HG02759 (cell line): ENCODE measurements around the gene GP1BA.

Experiments used
- ATAC-seq: cut with Tn5 transposase; IDR thresholded peaks from one replicate; pipeline ENCODE4 v1.9.1; 2021; ENCODE audit warnings: mild to moderate bottlenecking, moderate library complexity; ENCODE audit not compliant: unreplicated experiment

GP1BA gene

GRCh38 chr17:4971826-4972225, 39.7 kb downstream of the GP1BA start:
- ATAC-seq: no peak

GRCh38 chr17:4972322-4972721, 40.2 kb downstream of the GP1BA start:
- no peak for ATAC-seq

GRCh38 chr17:4972752-4973151, 40.7 kb downstream of the GP1BA start:
- no peak for ATAC-seq

DNA sequence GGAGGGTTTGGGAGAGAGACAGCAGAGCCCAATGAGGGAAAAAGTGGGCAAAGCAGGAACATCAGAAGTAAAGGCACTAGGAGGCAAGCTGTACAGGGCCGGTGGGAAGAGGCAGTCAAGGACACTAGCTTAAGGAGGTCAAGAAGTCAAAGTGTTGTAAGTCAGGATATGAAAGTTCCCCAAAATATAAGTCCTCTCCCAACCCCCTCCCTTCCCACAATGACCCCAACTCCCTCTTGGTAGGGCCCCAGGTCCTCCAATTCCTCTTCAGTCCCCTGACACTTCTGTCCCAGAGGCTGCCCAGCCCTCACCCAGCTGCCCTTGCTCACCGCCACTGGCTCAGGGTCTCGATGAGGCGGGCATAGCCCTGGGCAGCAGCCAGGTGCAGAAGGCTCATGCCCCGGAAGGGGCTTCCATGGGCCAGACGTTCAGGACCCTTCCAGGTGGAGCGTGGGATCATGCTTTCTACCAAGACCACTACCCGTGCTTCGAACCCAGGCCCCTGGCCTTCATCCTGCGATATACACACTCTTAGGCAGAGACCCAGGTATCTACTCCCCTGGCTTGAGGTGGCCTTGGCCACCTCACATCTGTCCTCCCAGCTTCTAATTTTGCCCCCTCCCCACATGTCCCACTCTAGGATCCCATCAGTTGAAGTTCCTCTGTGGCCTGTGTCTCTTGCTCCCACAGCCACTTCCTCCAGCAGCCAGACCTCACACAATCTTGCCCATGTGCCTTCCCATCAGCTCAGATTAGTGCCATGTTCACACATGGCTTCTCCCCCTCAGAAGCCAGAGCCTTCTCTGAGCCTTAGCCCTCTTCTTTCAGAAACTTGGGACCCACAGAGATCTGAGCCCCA, 41.4 kb downstream of the GP1BA start:
- no peak for ATAC-seq

GRCh38 chr17:4974115-4974670, 42.1 kb downstream of the GP1BA start:
- no peak for ATAC-seq

- no peak for ATAC-seq
Observed at GRCh38 chr17:4978726-4979125, 46.6 kb downstream of the GP1BA start.

DNA sequence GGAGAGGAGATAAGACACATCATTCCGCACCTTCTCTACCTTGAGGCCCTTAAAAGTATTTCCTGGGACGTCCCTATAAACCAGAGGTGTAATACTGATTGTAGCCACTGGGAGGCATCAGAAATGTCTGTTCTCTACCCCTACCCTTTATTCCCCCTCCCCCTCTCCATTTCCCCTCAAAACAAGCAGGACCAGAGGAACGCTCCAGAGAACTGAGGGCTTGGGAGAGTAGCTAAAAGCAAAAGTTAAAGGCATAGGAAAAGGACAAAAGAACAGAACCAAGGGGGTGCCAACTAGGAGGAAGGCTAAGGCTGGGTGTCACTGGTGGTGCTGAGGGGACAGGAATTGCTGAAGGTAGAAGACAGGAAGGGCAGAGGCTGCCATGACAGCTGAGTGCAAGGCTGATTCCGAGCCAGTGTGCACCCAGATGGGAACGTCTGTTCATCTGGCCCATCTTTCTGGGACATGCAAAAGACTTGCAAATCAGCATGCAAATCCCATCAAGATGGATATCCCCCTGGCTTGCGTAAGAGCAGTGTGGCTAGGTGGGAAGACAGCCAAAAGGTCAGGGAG, 48.7 kb downstream of the GP1BA start:
- ATAC-seq: no peak

GRCh38 chr17:4982305-4982704, 50.2 kb downstream of the GP1BA start:
- no peak for ATAC-seq
